Lung (tissue), 12 donors: ENCODE measurements around the gene CDHR2. TPM values are rescaled to one million over a fixed set of nuclear protein-coding genes. Genes with fewer than 3 reads are reported as not detected.

Experiments
- ATAC-seq: fragments of 200-7000 bp; cut with Tn5 transposase; one replicate; pipeline ENCODE4 v1.9.1; 2020; ENCODE audit warnings: moderate number of reproducible peaks; ENCODE audit not compliant: insufficient read depth, low FRiP score
- DNase-seq, 3 donors: peaks; one replicate each; pipeline ENCODE4 v3.0.0-alpha.2; 2013 to 2017
- H3K27ac ChIP-seq, 2 donors: one replicate each; pipeline ENCODE4 v1.5.1; 2013; ENCODE audit warnings: mild to moderate bottlenecking in 2 of 2, moderate library complexity in 2 of 2, control low read depth in 1 of 2, inconsistent platforms in 1 of 2, low read depth in 1 of 2, low read length in 1 of 2
- H3K27me3 ChIP-seq, 3 donors: one replicate each; pipeline ENCODE4 v1.5.1; 2013; ENCODE audit warnings: low read length in 2 of 3; ENCODE audit not compliant: control insufficient read depth in 3 of 3, insufficient read depth in 3 of 3
- H3K36me3 ChIP-seq, 4 donors: one replicate each; pipeline ENCODE4 v1.5.1; 2013; ENCODE audit warnings: low read length in 4 of 4, mild to moderate bottlenecking in 1 of 4, moderate library complexity in 1 of 4; ENCODE audit not compliant: control insufficient read depth in 4 of 4, insufficient read depth in 4 of 4
- H3K4me1 ChIP-seq, 5 donors: one replicate each; pipeline ENCODE4 v1.5.1; 2013; ENCODE audit warnings: low read length in 5 of 5, mild to moderate bottlenecking in 2 of 5, moderate library complexity in 1 of 5; ENCODE audit not compliant: control insufficient read depth in 5 of 5, insufficient read depth in 5 of 5
- H3K4me3 ChIP-seq: one replicate; pipeline ENCODE4 v1.5.1; 2013; ENCODE audit warnings: mild to moderate bottlenecking, control low read depth, moderate library complexity
- H3K9ac ChIP-seq, 2 donors: one replicate each; pipeline ENCODE4 v1.5.1; 2013; ENCODE audit warnings: low read length in 2 of 2, control low read depth in 1 of 2; ENCODE audit not compliant: insufficient read depth in 1 of 2
- H3K9me3 ChIP-seq, 4 donors: one replicate each; pipeline ENCODE4 v1.5.1; 2013; ENCODE audit warnings: low read length in 3 of 4, mild to moderate bottlenecking in 1 of 4, moderate library complexity in 1 of 4; ENCODE audit not compliant: control insufficient read depth in 4 of 4, insufficient read depth in 3 of 4
- WGBS, 2 donors: extraction: QIAGEN DNeasy Blood & Tissue Kit; methylation state at CpG; one replicate each; pipeline ENCODE4 v1.1.7; 2013; 5-methylcytosine and 5-hydroxymethylcytosine counted together
- polyA plus RNA-seq, 2 donors: library from polyadenylated mRNA; stranded (reverse); fragments of 200-250 nt; gene quantifications; one replicate each; pipeline ENCODE4 v1.2.1, GENCODE V29; 2013
- total RNA-seq, 2 donors: library from RNA; depleted of rRNA in 1 of 2; stranded (reverse); fragments of >200 nt in 1 of 2; gene quantifications; one replicate each; pipeline ENCODE4 v1.2.1, GENCODE V29; 2014 to 2021
- TF ChIP-seq, protein P1 (sequence below): IDR thresholded peaks from 2 replicates; pipeline ENCODE4 v1.5.1; 2012; ENCODE audit warnings: mild to moderate bottlenecking; ENCODE audit errors: control extremely low read depth, extremely low read depth
- donor health status: control.
- donor health status: control.
- donor health status: Bipolar disorder and iron deficiency.
- donor health status: healthy.
- donor health status: DM: yes; HTN: yes; CAD: no.

Gene CDHR2
- total and polyA plus RNA-seq, 4 donors = 0.02 to 1.5 (median 0.42) TPM

DNA sequence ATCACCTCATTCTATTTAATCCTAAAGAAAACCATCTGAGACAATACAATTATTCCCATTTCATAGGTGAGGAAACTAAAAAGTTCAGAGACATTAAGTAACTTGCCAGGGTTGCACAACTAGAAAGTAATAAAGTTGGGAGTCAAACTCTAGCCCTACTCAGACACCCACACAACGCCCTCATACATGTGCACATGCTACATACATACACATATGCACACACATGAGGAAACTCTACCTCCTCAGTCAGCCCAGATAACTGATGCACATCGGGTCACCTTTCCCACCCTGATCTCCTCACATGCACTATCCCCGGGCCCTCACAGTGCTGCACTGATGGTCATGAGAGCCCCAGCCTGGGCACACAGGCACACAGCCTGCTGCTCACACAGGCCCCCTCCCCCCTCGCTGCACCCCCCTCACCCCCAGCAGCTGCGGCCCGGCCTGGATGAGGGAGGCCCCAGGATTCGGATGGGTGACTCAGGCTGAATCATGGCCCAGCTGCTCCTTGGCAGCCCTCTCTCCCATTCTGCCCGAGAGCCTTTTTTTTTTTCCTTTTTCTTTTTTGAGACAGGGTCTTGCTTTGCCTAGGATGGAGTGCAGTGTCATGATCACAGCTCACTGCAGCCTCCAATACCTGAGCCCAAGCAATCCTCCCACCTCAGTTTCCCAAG is 65.8 kb downstream of the CDHR2 start:
- Histone ChIP-seq H3K9me3 (peaks cover 0 to 10% (median 0%) of the 10 kb centered on the region in 4 donors), H3K27me3 (peaks cover 4 to 45% (median 24%) of the 10 kb centered on the region in 3 donors), H3K4me1 (peaks cover 0 to 8% (median 0%) of the 10 kb centered on the region in 5 donors), H3K27ac (no peak overlapping the region), H3K4me3 (no peak overlapping the region), H3K9ac (no peak overlapping the region), H3K36me3 (no peaks in the 10 kb centered on the region)
- TF ChIP-seq, protein P1, sequence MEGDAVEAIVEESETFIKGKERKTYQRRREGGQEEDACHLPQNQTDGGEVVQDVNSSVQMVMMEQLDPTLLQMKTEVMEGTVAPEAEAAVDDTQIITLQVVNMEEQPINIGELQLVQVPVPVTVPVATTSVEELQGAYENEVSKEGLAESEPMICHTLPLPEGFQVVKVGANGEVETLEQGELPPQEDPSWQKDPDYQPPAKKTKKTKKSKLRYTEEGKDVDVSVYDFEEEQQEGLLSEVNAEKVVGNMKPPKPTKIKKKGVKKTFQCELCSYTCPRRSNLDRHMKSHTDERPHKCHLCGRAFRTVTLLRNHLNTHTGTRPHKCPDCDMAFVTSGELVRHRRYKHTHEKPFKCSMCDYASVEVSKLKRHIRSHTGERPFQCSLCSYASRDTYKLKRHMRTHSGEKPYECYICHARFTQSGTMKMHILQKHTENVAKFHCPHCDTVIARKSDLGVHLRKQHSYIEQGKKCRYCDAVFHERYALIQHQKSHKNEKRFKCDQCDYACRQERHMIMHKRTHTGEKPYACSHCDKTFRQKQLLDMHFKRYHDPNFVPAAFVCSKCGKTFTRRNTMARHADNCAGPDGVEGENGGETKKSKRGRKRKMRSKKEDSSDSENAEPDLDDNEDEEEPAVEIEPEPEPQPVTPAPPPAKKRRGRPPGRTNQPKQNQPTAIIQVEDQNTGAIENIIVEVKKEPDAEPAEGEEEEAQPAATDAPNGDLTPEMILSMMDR = no peak
- WGBS, 2 donors = 61 to 73% methylated on average over 8 of the region's 8 CpGs
- DNase-seq = no peak
- no peak for ATAC-seq

DNA sequence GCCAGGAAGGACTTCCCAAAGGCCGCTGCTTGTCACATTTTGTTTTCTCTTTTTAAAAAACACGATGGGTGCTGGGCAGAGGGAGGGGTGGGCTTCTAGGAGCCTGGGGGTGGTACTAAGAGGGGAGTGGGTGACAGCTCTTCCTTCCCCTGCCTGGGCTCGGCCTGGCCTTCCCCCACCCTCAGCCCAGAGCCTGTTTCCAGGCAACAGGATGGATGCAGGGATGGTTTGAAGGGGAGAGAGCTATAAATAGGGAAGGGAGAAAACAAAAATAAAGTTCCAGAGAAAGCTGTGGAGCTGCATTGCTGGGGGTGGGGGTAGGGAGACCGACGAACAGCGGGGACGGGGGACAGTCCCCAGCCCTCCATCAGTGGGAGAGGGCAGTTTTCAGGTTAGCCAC is 67.4 kb downstream of the CDHR2 start:
- no peak overlapping the region for H3K9ac ChIP-seq
- H3K9me3 ChIP-seq = peaks cover 0 to 10% (median 0%) of the 10 kb centered on the region in 4 donors
- TF ChIP-seq, protein P1 = no peak
- ATAC-seq (no peak), DNase-seq (no peak)
- H3K36me3 ChIP-seq = no peaks in the 10 kb centered on the region
- H3K4me1 ChIP-seq = peaks cover 0 to 9% (median 0%) of the 10 kb centered on the region in 5 donors
- no peak overlapping the region for H3K27ac ChIP-seq
- H3K4me3 ChIP-seq = no peak overlapping the region
- 70% methylated on average over 7 of the region's 7 CpGs for WGBS, 2 donors
- H3K27me3 ChIP-seq = peaks cover 4 to 61% (median 35%) of the 10 kb centered on the region in 3 donors

DNA sequence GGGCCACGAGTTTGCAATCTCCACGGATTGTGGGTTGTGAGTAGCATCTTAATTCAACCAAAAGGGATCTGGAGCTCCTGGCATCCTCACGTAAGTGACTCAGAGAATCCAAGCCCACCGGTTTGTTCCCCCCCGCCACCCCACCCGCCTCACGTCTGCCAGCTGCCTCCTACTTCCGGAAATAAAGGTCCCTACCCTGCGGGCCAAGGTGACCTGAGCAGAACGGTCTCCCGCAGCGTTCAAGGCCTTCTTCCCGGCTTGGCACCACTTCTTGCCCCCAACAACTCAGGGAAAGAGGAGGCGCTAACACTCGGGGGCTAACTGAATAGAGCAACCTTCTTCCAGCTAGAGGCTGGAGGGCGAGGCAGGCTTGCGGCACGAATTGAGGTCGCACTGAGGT is 69.6 kb downstream of the CDHR2 start:
- ATAC-seq (no peak), DNase-seq (no peak)
- Histone ChIP-seq H3K27me3 (peaks cover 7 to 65% (median 41%) of the 10 kb centered on the region in 3 donors), H3K4me3 (no peak overlapping the region), H3K4me1 (peaks cover 0 to 9% (median 0%) of the 10 kb centered on the region in 5 donors), H3K27ac (no peak overlapping the region), H3K9ac (no peak overlapping the region), H3K36me3 (no peaks in the 10 kb centered on the region), H3K9me3 (peaks cover 0 to 10% (median 0%) of the 10 kb centered on the region in 4 donors)
- WGBS, 2 donors = 29 to 31% methylated on average over 19 of the region's 19 CpGs
- TF ChIP-seq, protein P1 = no peak
